B cell (primary cell): ENCODE data around the gene EPOP. TPM values are rescaled to one million over a fixed set of nuclear protein-coding genes. Genes with fewer than 3 reads are reported as not detected.
A peak's percentile ranks its signal among the peaks of the same experiment; 100 is the strongest.

ENCODE experiments used
- ATAC-seq: fragments of 200-7000 bp; cut with Tn5 transposase; one replicate; pipeline ENCODE4 v1.10.0; 2021; ENCODE audit warnings: low read depth, mild to moderate bottlenecking, moderate number of reproducible peaks, moderate library complexity
- CTCF ChIA-PET: fragments of 350-600 bp; sonication (Branson Sonifier 250); formaldehyde crosslinking; loops from one replicate; lab custom pipeline; 2021; ENCODE audit warnings: antibody characterized with exemption, inconsistent platforms; lab: Charles Lee
- POLR2A ChIA-PET: fragments of 350-600 bp; sonication (Branson Sonifier 250); formaldehyde crosslinking; loops from one replicate; lab custom pipeline; 2021; ENCODE audit warnings: antibody characterized with exemption; lab: Charles Lee
- DNase-seq: peaks from one replicate; pipeline ENCODE4 v3.0.0; 2013
- H2AFZ ChIP-seq: 2 replicates; pipeline ENCODE4 v1.6.1; 2012; ENCODE audit warnings: mild to moderate bottlenecking, low read depth, low read length; ENCODE audit not compliant: insufficient read depth, poor library complexity, severe bottlenecking
- H3K27ac ChIP-seq, 2 donors: 1 replicate in 1 of 2; 2 replicates in 1 of 2; pipeline ENCODE4 v1.5.1; 2012 to 2013; ENCODE audit warnings: low read length in 2 of 2, mild to moderate bottlenecking in 2 of 2, moderate library complexity in 1 of 2
- H3K27me3 ChIP-seq, 4 experiments: fragments of 200-600 bp in 1 of 4; sonication (generic) in 1 of 4; replicated peaks in 1 of 4; 1 replicate in 2 of 4; 2 replicates in 2 of 4; pipeline versions ENCODE4 v1.6.1 to v1.7.0; 2013 to 2016; ENCODE audit warnings: low read length in 3 of 4, mild to moderate bottlenecking in 2 of 4, mixed read lengths in 1 of 4, moderate library complexity in 1 of 4; ENCODE audit not compliant: insufficient read depth in 4 of 4, control insufficient read depth in 3 of 4; ENCODE audit errors: control extremely low read depth in 1 of 4
- H3K36me3 ChIP-seq, 2 experiments: replicated peaks in 1 of 2; 1 replicate in 1 of 2; 2 replicates in 1 of 2; pipeline versions ENCODE4 v1.6.1 to v1.7.1; 2013; ENCODE audit warnings: low read length in 1 of 2; ENCODE audit not compliant: insufficient read depth in 2 of 2, control insufficient read depth in 1 of 2; ENCODE audit errors: control extremely low read depth in 1 of 2, extremely low read depth in 1 of 2
- H3K4me1 ChIP-seq, 2 donors: fragments of 200-600 bp in 1 of 2; sonication (generic) in 1 of 2; 1 replicate in 1 of 2; 2 replicates in 1 of 2; pipeline versions ENCODE4 v1.5.1 to v1.6.1; 2013 to 2017; ENCODE audit warnings: low read length in 2 of 2; ENCODE audit not compliant: control insufficient read depth in 2 of 2, insufficient read depth in 2 of 2
- H3K4me2 ChIP-seq: replicated peaks from 2 replicates; pipeline ENCODE3; 2012; ENCODE audit warnings: mild to moderate bottlenecking, low read depth, low read length; ENCODE audit not compliant: poor library complexity, severe bottlenecking
- H3K4me3 ChIP-seq, 5 experiments: fragments of 200-600 bp in 1 of 5; sonication (generic) in 1 of 5; 1 replicate in 3 of 5; 2 replicates in 2 of 5; pipeline versions ENCODE4 v1.5.1 to v1.7.0; 2011 to 2016; ENCODE audit warnings: low read length in 4 of 5, mild to moderate bottlenecking in 4 of 5, low read depth in 2 of 5, control low read depth in 1 of 5, moderate library complexity in 1 of 5; ENCODE audit not compliant: insufficient read depth in 1 of 5; ENCODE audit errors: control extremely low read depth in 1 of 5, extremely low read depth in 1 of 5
- H3K79me2 ChIP-seq: fragments of 200-600 bp; sonication (generic); one replicate; pipeline ENCODE4 v1.6.0; 2016; ENCODE audit warnings: low read length; ENCODE audit not compliant: control insufficient read depth, insufficient read depth
- H3K9ac ChIP-seq: fragments of 200-600 bp; sonication (generic); 2 replicates; pipeline ENCODE4 v1.6.1; 2017; ENCODE audit warnings: mild to moderate bottlenecking, low read length, moderate library complexity
- H3K9me3 ChIP-seq, 3 donors: one replicate each; pipeline versions ENCODE4 v1.6.1 to v1.7.1; 2013; ENCODE audit warnings: low read length in 2 of 3; ENCODE audit not compliant: control insufficient read depth in 2 of 3, insufficient read depth in 1 of 3; ENCODE audit errors: control extremely low read depth in 1 of 3
- H4K20me1 ChIP-seq: 2 replicates; pipeline ENCODE4 v1.6.0; 2012; ENCODE audit warnings: mild to moderate bottlenecking, low read length; ENCODE audit not compliant: insufficient read depth, control insufficient read depth, poor library complexity, severe bottlenecking
- H3K27ac Mint-ChIP-seq: one replicate; pipeline ENCODE4 v1.8.0; 2021; ENCODE audit warnings: mixed read lengths
- H3K27me3 Mint-ChIP-seq: one replicate; pipeline ENCODE4 v1.8.0; 2021; ENCODE audit warnings: mixed read lengths
- H3K4me1 Mint-ChIP-seq: one replicate; pipeline ENCODE4 v1.8.0; 2021; ENCODE audit warnings: mixed read lengths
- H3K4me3 Mint-ChIP-seq: one replicate; pipeline ENCODE4 v1.8.0; 2021; ENCODE audit warnings: mixed read lengths
- H3K9me3 Mint-ChIP-seq: one replicate; pipeline ENCODE4 v1.8.0; 2022; ENCODE audit warnings: mixed read lengths; ENCODE audit not compliant: insufficient read depth
- EZH2 ChIP-seq: IDR thresholded peaks from 2 replicates; pipeline ENCODE4 v1.6.1; 2012; ENCODE audit warnings: borderline replicate concordance, low read depth, mild to moderate bottlenecking, moderate library complexity, low read length; ENCODE audit not compliant: insufficient read depth, poor library complexity, severe bottlenecking
- WGBS: methylation state at CpG from one replicate; pipeline ENCODE4 v1.1.5; 2013; ENCODE audit warnings: missing lambda C conversion rate; ENCODE audit not compliant: insufficient coverage; 5-methylcytosine and 5-hydroxymethylcytosine counted together
- intact Hi-C: fragments of 100-400 bp; cut with micrococcal nuclease; formaldehyde crosslinking; loops from one replicate; pipeline ENCODE4 v1.10.0; 2022
- polyA plus RNA-seq: library from polyadenylated mRNA; depleted of rRNA; stranded (reverse); fragments of >200 nt; gene quantifications from 2 replicates; pipeline ENCODE4 v1.2.3, GENCODE V29; 2012
- total RNA-seq, 2 donors: library from RNA; stranded (reverse); fragments of 120-200 nt in 1 of 2; gene quantifications; 1 replicate in 1 of 2; 2 replicates in 1 of 2; pipeline versions ENCODE4 v1.2.3 to v1.2.4, GENCODE V29; 2013 to 2022
- TF ChIP-seq, protein P1 (sequence below): fragments of 200-600 bp; IDR thresholded peaks from one replicate; pipeline ENCODE4 v1.8.0; 2022; ENCODE audit warnings: antibody characterized with exemption, mild to moderate bottlenecking

Gene EPOP
- total and polyA plus RNA-seq, 2 donors (not counting 1 experiment from before 2014, with no cell fraction given) = 0.66 to 1.2 TPM

DNA sequence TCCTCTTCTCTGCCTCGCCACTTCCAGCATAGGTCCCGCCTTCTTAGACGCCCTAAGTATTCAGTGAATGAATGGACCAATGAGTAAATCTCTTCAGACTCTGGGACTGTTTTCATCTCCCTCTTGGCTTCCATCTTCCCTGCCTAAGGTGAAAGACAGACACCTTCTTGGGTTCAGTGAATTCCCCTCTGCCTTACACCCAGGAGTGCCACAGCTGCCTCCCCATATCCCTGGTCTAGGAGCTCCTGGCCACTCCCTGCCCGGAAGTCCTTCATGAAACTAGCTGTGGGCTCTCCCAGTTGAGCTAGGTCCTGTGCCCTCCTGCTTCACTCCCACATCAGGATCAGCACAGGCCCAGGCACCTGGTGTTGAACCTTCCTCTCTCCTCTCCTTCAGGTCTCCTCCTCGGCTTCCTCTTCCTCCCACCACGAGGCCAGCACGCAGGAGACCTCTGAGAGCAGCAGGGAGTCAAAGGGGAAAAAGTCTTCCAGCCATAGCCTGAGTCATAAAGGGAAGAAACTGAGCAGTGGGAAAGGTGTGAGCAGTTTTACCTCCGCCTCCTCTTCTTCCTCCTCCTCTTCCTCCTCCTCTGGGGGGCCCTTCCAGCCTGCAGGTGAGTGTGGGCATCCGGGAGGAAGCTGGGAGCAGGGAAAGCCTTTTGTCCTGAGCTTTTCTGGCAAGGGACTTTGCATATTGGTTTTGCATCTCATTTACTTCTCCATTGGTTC, 40.6 kb upstream of the EPOP start:
- intact Hi-C loops = no loop called here

More for the DNA sequence above, 40.6 kb upstream of the EPOP start:
- Histone ChIP-seq H3K9me3 (no peaks in the 10 kb centered on the region), H3K4me3 (no peak overlapping the region), H3K27ac (no peak overlapping the region), H3K27me3 (no peaks in the 10 kb centered on the region), H3K36me3 (peaks cover 3 to 88% of the 10 kb centered on the region in 2 experiments), H3K9ac (no peak overlapping the region), H3K4me1 (no peaks in the 10 kb centered on the region), H3K4me2 (no peak overlapping the region), H4K20me1 (peaks cover 37% of the 10 kb centered on the region), H3K79me2 (peaks cover 5% of the 10 kb centered on the region), H2AFZ (no peak overlapping the region)
- ATAC-seq (no peak), DNase-seq (no peak)
- peaks cover 5% of the 10 kb centered on the region for H3K4me1 Mint-ChIP-seq
- ChIA-PET CTCF (interaction anchor here (1.5 to 2.1 kb wide), 2 partner anchors 13 to 48 kb away, joined by 5 to 6 read pairs; no protein-coding TSS in a partner anchor), POLR2A (interaction anchor here (0.9 to 1.7 kb wide), 2 partner anchors 13 to 33 kb away, joined by 4 read pairs; no protein-coding TSS in a partner anchor)
- peak overlapping the region; percentile 53 for H3K27ac Mint-ChIP-seq
- no peak overlapping the region for H3K4me3 Mint-ChIP-seq
- TF ChIP-seq, protein P1, sequence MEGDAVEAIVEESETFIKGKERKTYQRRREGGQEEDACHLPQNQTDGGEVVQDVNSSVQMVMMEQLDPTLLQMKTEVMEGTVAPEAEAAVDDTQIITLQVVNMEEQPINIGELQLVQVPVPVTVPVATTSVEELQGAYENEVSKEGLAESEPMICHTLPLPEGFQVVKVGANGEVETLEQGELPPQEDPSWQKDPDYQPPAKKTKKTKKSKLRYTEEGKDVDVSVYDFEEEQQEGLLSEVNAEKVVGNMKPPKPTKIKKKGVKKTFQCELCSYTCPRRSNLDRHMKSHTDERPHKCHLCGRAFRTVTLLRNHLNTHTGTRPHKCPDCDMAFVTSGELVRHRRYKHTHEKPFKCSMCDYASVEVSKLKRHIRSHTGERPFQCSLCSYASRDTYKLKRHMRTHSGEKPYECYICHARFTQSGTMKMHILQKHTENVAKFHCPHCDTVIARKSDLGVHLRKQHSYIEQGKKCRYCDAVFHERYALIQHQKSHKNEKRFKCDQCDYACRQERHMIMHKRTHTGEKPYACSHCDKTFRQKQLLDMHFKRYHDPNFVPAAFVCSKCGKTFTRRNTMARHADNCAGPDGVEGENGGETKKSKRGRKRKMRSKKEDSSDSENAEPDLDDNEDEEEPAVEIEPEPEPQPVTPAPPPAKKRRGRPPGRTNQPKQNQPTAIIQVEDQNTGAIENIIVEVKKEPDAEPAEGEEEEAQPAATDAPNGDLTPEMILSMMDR = no peak
- TF ChIP-seq EZH2 = no peak
- no peaks in the 10 kb centered on the region for H3K9me3 Mint-ChIP-seq
- 88% methylated on average over 3 of the region's 9 CpGs for WGBS
- no peaks in the 10 kb centered on the region for H3K27me3 Mint-ChIP-seq
